Measurements from ENCODE around the gene FLVCR2.

FLVCR2 gene

DNA sequence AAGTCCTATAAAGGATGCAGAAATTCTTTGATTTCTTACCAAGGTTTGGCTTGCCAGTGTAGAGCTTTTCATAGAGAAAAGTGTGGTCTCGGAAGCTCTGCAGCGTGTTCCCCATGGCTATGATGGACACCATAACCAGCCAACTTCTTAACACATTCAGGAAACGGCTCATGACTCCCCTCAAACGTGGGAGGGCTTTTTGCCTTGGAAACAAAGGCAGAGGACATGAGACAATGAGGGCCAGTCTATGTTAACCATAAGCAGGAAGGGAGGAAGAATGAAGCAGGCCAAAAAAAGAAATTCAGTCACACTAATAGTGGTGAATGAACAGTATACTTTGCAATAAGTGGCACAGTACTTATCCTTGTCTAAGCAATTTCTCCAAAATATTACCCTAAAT, 78.9 kb downstream of the FLVCR2 start:
- TF ChIP-seq TAF1 (IDR thresholded peaks at IDR 0.05; ENCODE audit: borderline replicate concordance, insufficient read depth, low read length): no peak
- no peak for TF ChIP-seq SIN3A (IDR thresholded peaks at IDR 0.05; ENCODE audit: borderline replicate concordance, insufficient read depth, low read length)
- no peak for TF ChIP-seq FOXP2 (optimal IDR thresholded peaks at IDR 0.05; ENCODE audit: borderline replicate concordance, extremely low read depth, extremely low read length, insufficient read depth)
- no peak for TF ChIP-seq POLR2AphosphoS5 (IDR thresholded peaks at IDR 0.05; ENCODE audit: low read depth, low read length)
- TF ChIP-seq, protein P1, sequence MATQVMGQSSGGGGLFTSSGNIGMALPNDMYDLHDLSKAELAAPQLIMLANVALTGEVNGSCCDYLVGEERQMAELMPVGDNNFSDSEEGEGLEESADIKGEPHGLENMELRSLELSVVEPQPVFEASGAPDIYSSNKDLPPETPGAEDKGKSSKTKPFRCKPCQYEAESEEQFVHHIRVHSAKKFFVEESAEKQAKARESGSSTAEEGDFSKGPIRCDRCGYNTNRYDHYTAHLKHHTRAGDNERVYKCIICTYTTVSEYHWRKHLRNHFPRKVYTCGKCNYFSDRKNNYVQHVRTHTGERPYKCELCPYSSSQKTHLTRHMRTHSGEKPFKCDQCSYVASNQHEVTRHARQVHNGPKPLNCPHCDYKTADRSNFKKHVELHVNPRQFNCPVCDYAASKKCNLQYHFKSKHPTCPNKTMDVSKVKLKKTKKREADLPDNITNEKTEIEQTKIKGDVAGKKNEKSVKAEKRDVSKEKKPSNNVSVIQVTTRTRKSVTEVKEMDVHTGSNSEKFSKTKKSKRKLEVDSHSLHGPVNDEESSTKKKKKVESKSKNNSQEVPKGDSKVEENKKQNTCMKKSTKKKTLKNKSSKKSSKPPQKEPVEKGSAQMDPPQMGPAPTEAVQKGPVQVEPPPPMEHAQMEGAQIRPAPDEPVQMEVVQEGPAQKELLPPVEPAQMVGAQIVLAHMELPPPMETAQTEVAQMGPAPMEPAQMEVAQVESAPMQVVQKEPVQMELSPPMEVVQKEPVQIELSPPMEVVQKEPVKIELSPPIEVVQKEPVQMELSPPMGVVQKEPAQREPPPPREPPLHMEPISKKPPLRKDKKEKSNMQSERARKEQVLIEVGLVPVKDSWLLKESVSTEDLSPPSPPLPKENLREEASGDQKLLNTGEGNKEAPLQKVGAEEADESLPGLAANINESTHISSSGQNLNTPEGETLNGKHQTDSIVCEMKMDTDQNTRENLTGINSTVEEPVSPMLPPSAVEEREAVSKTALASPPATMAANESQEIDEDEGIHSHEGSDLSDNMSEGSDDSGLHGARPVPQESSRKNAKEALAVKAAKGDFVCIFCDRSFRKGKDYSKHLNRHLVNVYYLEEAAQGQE (IDR thresholded peaks at IDR 0.05; ENCODE audit: insufficient read depth in 1 of 2, low read depth in 2 of 2, low read length in 2 of 2): no peak

DNA sequence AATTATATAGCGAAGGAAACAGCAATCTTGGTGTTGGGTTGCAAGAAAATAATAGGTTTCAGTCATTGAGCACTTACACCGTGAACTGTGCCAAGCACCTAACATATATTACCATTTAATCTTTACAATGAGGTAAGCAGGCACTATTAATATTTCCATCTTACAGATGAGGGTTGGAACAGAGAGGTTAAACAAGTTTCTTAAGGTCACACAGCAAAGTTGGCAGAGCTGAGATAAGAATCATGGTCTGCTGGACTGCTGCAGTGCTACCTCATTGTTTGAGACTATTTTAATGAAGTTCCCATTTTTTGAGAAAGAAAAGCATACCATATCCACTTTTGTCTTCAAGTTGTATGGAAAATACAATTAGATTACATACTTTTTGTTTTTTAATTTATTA, 80.5 kb downstream of the FLVCR2 start:
- TF ChIP-seq FOXP2 (optimal IDR thresholded peaks at IDR 0.05; ENCODE audit: borderline replicate concordance, extremely low read depth, extremely low read length, insufficient read depth) (no peak), SIN3A (IDR thresholded peaks at IDR 0.05; ENCODE audit: borderline replicate concordance, insufficient read depth, low read length) (no peak), TAF1 (IDR thresholded peaks at IDR 0.05; ENCODE audit: borderline replicate concordance, insufficient read depth, low read length) (no peak), POLR2AphosphoS5 (IDR thresholded peaks at IDR 0.05; ENCODE audit: low read depth, low read length) (no peak)
- TF ChIP-seq, protein P1 (IDR thresholded peaks at IDR 0.05; ENCODE audit: insufficient read depth in 1 of 2, low read depth in 2 of 2, low read length in 2 of 2): no peak

DNA sequence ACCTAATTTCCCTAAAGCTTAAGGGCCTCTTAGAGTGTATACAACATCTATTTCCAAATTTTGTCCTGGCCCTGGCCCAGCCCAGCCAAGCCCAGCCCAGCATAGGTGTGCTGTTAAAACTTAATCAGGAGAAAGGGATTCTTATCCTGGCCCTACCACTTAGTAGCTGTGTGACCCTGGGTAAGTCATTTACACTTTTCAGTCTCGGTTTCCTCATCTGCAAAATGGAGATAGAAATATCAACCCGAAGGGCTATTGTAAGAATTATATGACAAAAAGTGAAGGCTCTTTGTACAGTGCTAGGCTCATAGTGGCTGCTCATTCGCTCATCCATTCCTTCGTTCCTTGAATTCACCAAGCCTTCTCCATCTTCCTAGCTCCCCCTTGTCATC, 81.8 kb downstream of the FLVCR2 start:
- TF ChIP-seq TAF1 (IDR thresholded peaks at IDR 0.05; ENCODE audit: borderline replicate concordance, insufficient read depth, low read length) (no peak), SIN3A (IDR thresholded peaks at IDR 0.05; ENCODE audit: borderline replicate concordance, insufficient read depth, low read length) (no peak), FOXP2 (optimal IDR thresholded peaks at IDR 0.05; ENCODE audit: borderline replicate concordance, extremely low read depth, extremely low read length, insufficient read depth) (no peak), POLR2AphosphoS5 (IDR thresholded peaks at IDR 0.05; ENCODE audit: low read depth, low read length) (no peak)
- TF ChIP-seq, protein P1 (IDR thresholded peaks at IDR 0.05; ENCODE audit: insufficient read depth in 1 of 2, low read depth in 2 of 2, low read length in 2 of 2): no peak

DNA sequence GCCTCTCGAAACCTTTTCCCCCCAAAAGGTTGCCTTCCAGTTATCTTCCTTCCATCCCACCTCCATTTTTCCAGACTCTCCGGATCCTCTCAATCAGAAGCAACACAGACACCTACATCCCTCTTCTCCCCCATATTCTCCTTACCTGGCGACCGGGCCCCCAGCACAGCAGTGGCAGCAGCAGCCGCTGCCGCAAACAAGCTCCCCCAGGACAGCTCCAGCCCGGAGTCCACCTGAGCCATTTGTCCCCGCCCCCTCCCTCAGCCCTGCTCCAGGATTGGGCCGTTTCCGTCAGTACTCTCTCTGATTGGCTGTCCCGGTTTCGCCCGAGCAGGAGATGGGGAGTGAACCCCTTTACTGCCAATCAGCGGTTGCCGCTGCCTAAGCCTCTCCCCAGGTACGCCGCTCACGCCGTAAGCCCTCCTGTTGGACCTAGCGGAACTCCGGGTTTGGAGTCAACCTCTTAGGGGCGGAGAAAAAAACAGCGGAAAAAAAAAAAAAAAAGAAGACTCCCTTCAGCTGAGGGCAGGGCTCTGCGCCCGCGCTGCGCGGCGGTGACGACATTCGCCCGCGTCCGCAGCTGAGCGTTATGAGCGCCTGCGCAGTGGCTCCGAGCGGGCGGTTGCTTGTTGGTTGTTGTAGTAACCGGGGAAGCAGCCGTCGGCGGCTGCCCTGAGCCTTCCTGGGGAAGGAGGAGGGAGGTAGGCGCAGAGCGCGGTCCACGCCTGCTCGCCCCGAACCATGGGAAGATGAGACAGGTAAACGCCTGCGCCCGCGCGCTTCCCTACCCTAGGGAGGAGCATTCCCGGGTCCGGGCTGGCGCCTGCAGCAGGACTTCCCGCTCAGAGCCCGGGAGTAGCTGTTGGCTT, 82.4 kb downstream of the FLVCR2 start, which contains the start of the genes ERG28 and TTLL5:
Gene ERG28, minus strand, starts transcription at position 247 of the 869 bp plus-strand sequence. CDS start 3,374 bp downstream, outside the sequence.
Gene TTLL5, plus strand, starts transcription at position 617 of the 869 bp plus-strand sequence. CDS start 1,904 bp downstream, outside the sequence.
- TF ChIP-seq TAF1 (IDR thresholded peaks at IDR 0.05; ENCODE audit: borderline replicate concordance, insufficient read depth, low read length) (peak; percentile 38; the same call in 1 of the 2 replicates), POLR2AphosphoS5 (IDR thresholded peaks at IDR 0.05; ENCODE audit: low read depth, low read length) (peak; percentile 44; the same call in 1 of the 2 replicates), FOXP2 (optimal IDR thresholded peaks at IDR 0.05; ENCODE audit: borderline replicate concordance, extremely low read depth, extremely low read length, insufficient read depth) (peak; percentile 40), SIN3A (IDR thresholded peaks at IDR 0.05; ENCODE audit: borderline replicate concordance, insufficient read depth, low read length) (no peak; the same call in 1 of the 2 replicates)
- TF ChIP-seq, protein P1 (IDR thresholded peaks at IDR 0.05; ENCODE audit: insufficient read depth in 1 of 2, low read depth in 2 of 2, low read length in 2 of 2): no peak

All from PFSK-1 (cell line).